Keratinocyte (primary cell): ENCODE data around the gene ADRA2C. TPM values are rescaled to one million over a fixed set of nuclear protein-coding genes. Genes with fewer than 3 reads are reported as not detected.

ENCODE experiments used
- DNase-seq: peaks from one replicate; pipeline ENCODE4 v3.0.0-alpha.2; 2011; ENCODE audit warnings: low read depth, missing footprints, low spot score
- FAIRE-seq: peaks from 2 replicates; lab custom pipeline; 2011; peaks lifted over from hg19 to GRCh38; lab: Jason Lieb, UNC
- H2AFZ ChIP-seq: 2 replicates; pipeline ENCODE4 v1.6.0; 2012; ENCODE audit warnings: low read length, control low read depth, inconsistent platforms; ENCODE audit not compliant: control insufficient read depth
- H3K27ac ChIP-seq: 2 replicates; pipeline ENCODE4 v1.5.1; 2011; ENCODE audit warnings: low read length; ENCODE audit not compliant: control insufficient read depth, insufficient read depth
- H3K27me3 ChIP-seq: 3 replicates; pipeline ENCODE4 v1.6.0; 2011; ENCODE audit warnings: low read length; ENCODE audit not compliant: control insufficient read depth, insufficient read depth; ENCODE audit errors: extremely low read depth
- H3K36me3 ChIP-seq, 2 experiments: 2 replicates in 1 of 2; 3 replicates in 1 of 2; pipeline ENCODE4 v1.5.1; 2011; ENCODE audit warnings: low read length in 2 of 2, mild to moderate bottlenecking in 1 of 2; ENCODE audit not compliant: control insufficient read depth in 2 of 2, insufficient read depth in 2 of 2; ENCODE audit errors: extremely low read depth in 1 of 2
- H3K4me1 ChIP-seq: 3 replicates; pipeline ENCODE4 v1.5.1; 2011; ENCODE audit warnings: low read length; ENCODE audit not compliant: control insufficient read depth, insufficient read depth; ENCODE audit errors: extremely low read depth
- H3K4me2 ChIP-seq: 3 replicates; pipeline ENCODE4 v1.6.0; 2011; ENCODE audit warnings: low read depth, low read length; ENCODE audit not compliant: control insufficient read depth, insufficient read depth; ENCODE audit errors: extremely low read depth
- H3K4me3 ChIP-seq, 3 experiments: fragments of 200-600 bp in 1 of 3; sonication (generic) in 1 of 3; 2 replicates in 2 of 3; 3 replicates in 1 of 3; pipeline ENCODE4 v1.5.1; 2011 to 2016; ENCODE audit warnings: low read length in 3 of 3, mild to moderate bottlenecking in 3 of 3, control low read depth in 2 of 3, inconsistent platforms in 1 of 3, low read depth in 1 of 3, mixed read lengths in 1 of 3, mixed run types in 1 of 3, moderate library complexity in 1 of 3; ENCODE audit not compliant: control insufficient read depth in 2 of 3, insufficient read depth in 2 of 3; ENCODE audit errors: extremely low read depth in 1 of 3
- H3K79me2 ChIP-seq: 2 replicates; pipeline ENCODE4 v1.6.0; 2012; ENCODE audit warnings: low read length; ENCODE audit not compliant: control insufficient read depth, insufficient read depth
- H3K9ac ChIP-seq: 3 replicates; pipeline ENCODE4 v1.6.0; 2011; ENCODE audit warnings: low read length; ENCODE audit not compliant: control insufficient read depth, insufficient read depth; ENCODE audit errors: extremely low read depth
- H3K9me1 ChIP-seq: 3 replicates; pipeline ENCODE4 v1.6.0; 2011; ENCODE audit warnings: low read length; ENCODE audit not compliant: control insufficient read depth, insufficient read depth; ENCODE audit errors: extremely low read depth
- H3K9me3 ChIP-seq: 2 replicates; pipeline ENCODE4 v1.5.1; 2012; ENCODE audit warnings: low read depth, low read length; ENCODE audit not compliant: control insufficient read depth
- H4K20me1 ChIP-seq: 3 replicates; pipeline ENCODE4 v1.6.0; 2011; ENCODE audit warnings: low read length; ENCODE audit not compliant: control insufficient read depth, insufficient read depth; ENCODE audit errors: extremely low read depth
- CTCF ChIP-seq, 3 experiments: IDR thresholded peaks in 1 of 3; conservative IDR thresholded peaks in 1 of 3; optimal IDR thresholded peaks in 1 of 3; 2 replicates in 2 of 3; 3 replicates in 1 of 3; pipeline versions ENCODE3 to v1.5.1; 2011; ENCODE audit warnings: low read length in 3 of 3, mild to moderate bottlenecking in 3 of 3, moderate library complexity in 2 of 3, control low read depth in 1 of 3, inconsistent platforms in 1 of 3; ENCODE audit not compliant: insufficient read depth in 2 of 3; ENCODE audit errors: extremely low read depth in 1 of 3
- EZH2 ChIP-seq: IDR thresholded peaks from one replicate; pipeline ENCODE4 v1.6.1; 2012; ENCODE audit warnings: inconsistent platforms, mild to moderate bottlenecking, low read length, moderate library complexity
- dilution Hi-C: fragments of 300-500 bp; cut with MboI; formaldehyde crosslinking; loops from one replicate; pipeline ENCODE4 v1.7.0; 2020; ENCODE audit warnings: low sequenced_read_pairs; ENCODE audit not compliant: extremely low pct_ligation_motif_present
- polyA plus RNA-seq, 5 experiments: library from polyadenylated mRNA; depleted of rRNA in 3 of 5; stranded (reverse) in 3 of 5; stranded (forward) in 1 of 5; unstranded in 1 of 5; fragments of >200 nt; gene quantifications; 1 replicate in 1 of 5; 2 replicates in 3 of 5; 3 replicates in 1 of 5; pipeline versions ENCODE4 v1.2.1 to v1.2.3, GENCODE V29; 2011 to 2012; ENCODE audit warnings: missing spikeins in 2 of 5, low read depth in 1 of 5, low replicate concordance in 1 of 5

ADRA2C gene
- polyA plus RNA-seq, 1 donor (not counting 4 experiments of a cell fraction or from before 2014, with no cell fraction given), result 0.05 TPM

- peaks cover 17% of the 10 kb centered on the region for H3K27me3 ChIP-seq
- H3K4me3 ChIP-seq, result no peak overlapping the region
- H3K79me2 ChIP-seq, result no peaks in the 10 kb centered on the region
- no peaks in the 10 kb centered on the region for H3K9me1 ChIP-seq
- DNase-seq, result no peak
- no peak for FAIRE-seq
- no peaks in the 10 kb centered on the region for H3K9me3 ChIP-seq
- no peak overlapping the region for H2AFZ ChIP-seq
- H3K4me1 ChIP-seq, result no peaks in the 10 kb centered on the region
- no peak for TF ChIP-seq EZH2
- no peak for TF ChIP-seq CTCF (optimal IDR thresholded peaks at IDR 0.05 in 1 of 3, IDR thresholded peaks at IDR 0.05 in 1 of 3, conservative IDR thresholded peaks at IDR 0.05 in 1 of 3; ENCODE audit: extremely low read depth in 1 of 3, insufficient read depth in 2 of 3, low read length in 3 of 3)
- dilution Hi-C loops, result no loop called here
- H3K27ac ChIP-seq, result no peak overlapping the region
- no peak overlapping the region for H3K4me2 ChIP-seq
- H3K36me3 ChIP-seq, result no peaks in the 10 kb centered on the region
- no peaks in the 10 kb centered on the region for H4K20me1 ChIP-seq
- H3K9ac ChIP-seq, result no peak overlapping the region
Measured at GRCh38 chr4:3775576-3775975, 9.4 kb downstream of the ADRA2C start.

DNA sequence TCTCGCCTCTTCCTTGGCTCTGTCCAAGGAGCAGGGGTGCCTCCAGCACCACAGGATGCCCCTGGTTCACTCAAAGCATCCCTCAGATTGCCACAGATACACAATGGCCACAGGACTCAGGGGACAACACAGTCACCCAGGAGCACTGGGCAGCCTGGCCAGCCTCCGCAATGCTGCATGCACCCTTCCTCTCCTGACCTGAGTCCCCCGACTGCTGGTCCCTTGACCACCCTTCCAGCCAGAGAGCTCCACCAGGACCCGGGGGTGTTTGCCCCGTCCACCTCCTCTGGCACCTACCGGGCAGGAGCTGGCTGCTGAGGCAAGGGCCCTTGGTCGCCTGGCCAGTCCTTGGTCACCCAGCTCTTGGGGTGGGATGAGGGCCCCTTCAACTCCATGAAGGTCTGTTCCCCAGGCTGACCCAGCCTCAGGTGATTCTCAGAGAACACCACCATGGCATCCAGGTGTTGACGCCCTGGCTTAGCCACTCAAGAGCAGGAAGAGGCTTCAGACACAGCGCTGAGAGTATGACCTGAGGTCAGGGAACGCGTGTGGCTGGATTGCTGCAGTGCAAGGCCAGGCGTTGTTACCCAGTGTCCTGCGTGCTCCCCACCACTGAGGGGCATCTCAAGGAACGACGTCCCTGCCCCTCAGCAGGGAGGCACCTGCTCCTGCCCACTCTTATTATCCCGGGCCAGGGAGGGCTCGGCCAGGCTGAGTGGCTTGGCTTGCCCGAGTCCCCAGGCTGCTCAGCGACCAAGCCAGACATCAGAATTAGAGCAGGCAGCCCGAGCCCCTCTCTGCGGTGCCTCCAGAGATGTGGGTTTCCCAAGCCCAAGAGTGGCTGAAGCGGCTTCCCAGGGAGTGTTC lies 10.2 kb downstream of the ADRA2C start:
- Histone ChIP-seq H3K27ac (no peak overlapping the region), H3K4me2 (no peak overlapping the region), H3K36me3 (no peaks in the 10 kb centered on the region), H3K4me1 (no peaks in the 10 kb centered on the region), H4K20me1 (no peaks in the 10 kb centered on the region), H3K79me2 (no peaks in the 10 kb centered on the region), H3K27me3 (peaks cover 9% of the 10 kb centered on the region), H3K9me1 (no peaks in the 10 kb centered on the region), H3K4me3 (no peak overlapping the region), H3K9ac (no peak overlapping the region), H3K9me3 (no peaks in the 10 kb centered on the region), H2AFZ (no peak overlapping the region)
- TF ChIP-seq EZH2 (no peak), CTCF (optimal IDR thresholded peaks at IDR 0.05 in 1 of 3, IDR thresholded peaks at IDR 0.05 in 1 of 3, conservative IDR thresholded peaks at IDR 0.05 in 1 of 3; ENCODE audit: extremely low read depth in 1 of 3, insufficient read depth in 2 of 3, low read length in 3 of 3) (no peak)
- dilution Hi-C loops, result no loop called here
- no peak for DNase-seq
- no peak for FAIRE-seq
